Measurements from ENCODE around the gene FGD6. TPM values are rescaled to one million over a fixed set of nuclear protein-coding genes. Genes with fewer than 3 reads are reported as not detected.

The FGD6 gene
- total RNA-seq, 1 experiment from 2014 or later, result 0.92 TPM

Other genes with a start within 250 kb of the FGD6 start
- gene NDUFA12, start 213.8 kb downstream of the FGD6 start, total RNA-seq (2014; rRNA removed), result 226 and 234 TPM in 2 replicates
- 30.7 and 35.4 TPM in 2 replicates for gene NR2C1, start 143.8 kb downstream of the FGD6 start, total RNA-seq (2014; rRNA removed)
- 26.2 and 33.2 TPM in 2 replicates for gene VEZT, start 340 bp upstream of the FGD6 start, total RNA-seq (2014; rRNA removed)

Measured in LHCN-M2 (cell line).